B cell (primary cell): ENCODE data around the gene NEO1. TPM values are rescaled to one million over a fixed set of nuclear protein-coding genes. Genes with fewer than 3 reads are reported as not detected.

Source experiments
- ATAC-seq: fragments of 200-7000 bp; cut with Tn5 transposase; one replicate; pipeline ENCODE4 v1.10.0; 2021; ENCODE audit warnings: low read depth, mild to moderate bottlenecking, moderate number of reproducible peaks, moderate library complexity
- CTCF ChIA-PET: fragments of 350-600 bp; sonication (Branson Sonifier 250); formaldehyde crosslinking; loops from one replicate; lab custom pipeline; 2021; ENCODE audit warnings: antibody characterized with exemption, inconsistent platforms; lab: Charles Lee
- POLR2A ChIA-PET: fragments of 350-600 bp; sonication (Branson Sonifier 250); formaldehyde crosslinking; loops from one replicate; lab custom pipeline; 2021; ENCODE audit warnings: antibody characterized with exemption; lab: Charles Lee
- DNase-seq: peaks from one replicate; pipeline ENCODE4 v3.0.0; 2013
- H2AFZ ChIP-seq: 2 replicates; pipeline ENCODE4 v1.6.1; 2012; ENCODE audit warnings: mild to moderate bottlenecking, low read depth, low read length; ENCODE audit not compliant: insufficient read depth, poor library complexity, severe bottlenecking
- H3K27ac ChIP-seq, 2 donors: 1 replicate in 1 of 2; 2 replicates in 1 of 2; pipeline ENCODE4 v1.5.1; 2012 to 2013; ENCODE audit warnings: low read length in 2 of 2, mild to moderate bottlenecking in 2 of 2, moderate library complexity in 1 of 2
- H3K27me3 ChIP-seq, 4 experiments: fragments of 200-600 bp in 1 of 4; sonication (generic) in 1 of 4; replicated peaks in 1 of 4; 1 replicate in 2 of 4; 2 replicates in 2 of 4; pipeline versions ENCODE4 v1.6.1 to v1.7.0; 2013 to 2016; ENCODE audit warnings: low read length in 3 of 4, mild to moderate bottlenecking in 2 of 4, mixed read lengths in 1 of 4, moderate library complexity in 1 of 4; ENCODE audit not compliant: insufficient read depth in 4 of 4, control insufficient read depth in 3 of 4; ENCODE audit errors: control extremely low read depth in 1 of 4
- H3K36me3 ChIP-seq, 2 experiments: replicated peaks in 1 of 2; 1 replicate in 1 of 2; 2 replicates in 1 of 2; pipeline versions ENCODE4 v1.6.1 to v1.7.1; 2013; ENCODE audit warnings: low read length in 1 of 2; ENCODE audit not compliant: insufficient read depth in 2 of 2, control insufficient read depth in 1 of 2; ENCODE audit errors: control extremely low read depth in 1 of 2, extremely low read depth in 1 of 2
- H3K4me1 ChIP-seq, 2 donors: fragments of 200-600 bp in 1 of 2; sonication (generic) in 1 of 2; 1 replicate in 1 of 2; 2 replicates in 1 of 2; pipeline versions ENCODE4 v1.5.1 to v1.6.1; 2013 to 2017; ENCODE audit warnings: low read length in 2 of 2; ENCODE audit not compliant: control insufficient read depth in 2 of 2, insufficient read depth in 2 of 2
- H3K4me2 ChIP-seq: replicated peaks from 2 replicates; pipeline ENCODE3; 2012; ENCODE audit warnings: mild to moderate bottlenecking, low read depth, low read length; ENCODE audit not compliant: poor library complexity, severe bottlenecking
- H3K4me3 ChIP-seq, 5 experiments: fragments of 200-600 bp in 1 of 5; sonication (generic) in 1 of 5; 1 replicate in 3 of 5; 2 replicates in 2 of 5; pipeline versions ENCODE4 v1.5.1 to v1.7.0; 2011 to 2016; ENCODE audit warnings: low read length in 4 of 5, mild to moderate bottlenecking in 4 of 5, low read depth in 2 of 5, control low read depth in 1 of 5, moderate library complexity in 1 of 5; ENCODE audit not compliant: insufficient read depth in 1 of 5; ENCODE audit errors: control extremely low read depth in 1 of 5, extremely low read depth in 1 of 5
- H3K79me2 ChIP-seq: fragments of 200-600 bp; sonication (generic); one replicate; pipeline ENCODE4 v1.6.0; 2016; ENCODE audit warnings: low read length; ENCODE audit not compliant: control insufficient read depth, insufficient read depth
- H3K9ac ChIP-seq: fragments of 200-600 bp; sonication (generic); 2 replicates; pipeline ENCODE4 v1.6.1; 2017; ENCODE audit warnings: mild to moderate bottlenecking, low read length, moderate library complexity
- H3K9me3 ChIP-seq, 3 donors: one replicate each; pipeline versions ENCODE4 v1.6.1 to v1.7.1; 2013; ENCODE audit warnings: low read length in 2 of 3; ENCODE audit not compliant: control insufficient read depth in 2 of 3, insufficient read depth in 1 of 3; ENCODE audit errors: control extremely low read depth in 1 of 3
- H4K20me1 ChIP-seq: 2 replicates; pipeline ENCODE4 v1.6.0; 2012; ENCODE audit warnings: mild to moderate bottlenecking, low read length; ENCODE audit not compliant: insufficient read depth, control insufficient read depth, poor library complexity, severe bottlenecking
- H3K27ac Mint-ChIP-seq: one replicate; pipeline ENCODE4 v1.8.0; 2021; ENCODE audit warnings: mixed read lengths
- H3K27me3 Mint-ChIP-seq: one replicate; pipeline ENCODE4 v1.8.0; 2021; ENCODE audit warnings: mixed read lengths
- H3K4me1 Mint-ChIP-seq: one replicate; pipeline ENCODE4 v1.8.0; 2021; ENCODE audit warnings: mixed read lengths
- H3K4me3 Mint-ChIP-seq: one replicate; pipeline ENCODE4 v1.8.0; 2021; ENCODE audit warnings: mixed read lengths
- H3K9me3 Mint-ChIP-seq: one replicate; pipeline ENCODE4 v1.8.0; 2022; ENCODE audit warnings: mixed read lengths; ENCODE audit not compliant: insufficient read depth
- EZH2 ChIP-seq: IDR thresholded peaks from 2 replicates; pipeline ENCODE4 v1.6.1; 2012; ENCODE audit warnings: borderline replicate concordance, low read depth, mild to moderate bottlenecking, moderate library complexity, low read length; ENCODE audit not compliant: insufficient read depth, poor library complexity, severe bottlenecking
- WGBS: methylation state at CpG from one replicate; pipeline ENCODE4 v1.1.5; 2013; ENCODE audit warnings: missing lambda C conversion rate; ENCODE audit not compliant: insufficient coverage; 5-methylcytosine and 5-hydroxymethylcytosine counted together
- intact Hi-C: fragments of 100-400 bp; cut with micrococcal nuclease; formaldehyde crosslinking; loops from one replicate; pipeline ENCODE4 v1.10.0; 2022
- polyA plus RNA-seq: library from polyadenylated mRNA; depleted of rRNA; stranded (reverse); fragments of >200 nt; gene quantifications from 2 replicates; pipeline ENCODE4 v1.2.3, GENCODE V29; 2012
- total RNA-seq, 2 donors: library from RNA; stranded (reverse); fragments of 120-200 nt in 1 of 2; gene quantifications; 1 replicate in 1 of 2; 2 replicates in 1 of 2; pipeline versions ENCODE4 v1.2.3 to v1.2.4, GENCODE V29; 2013 to 2022
- TF ChIP-seq, protein P1 (sequence below): fragments of 200-600 bp; IDR thresholded peaks from one replicate; pipeline ENCODE4 v1.8.0; 2022; ENCODE audit warnings: antibody characterized with exemption, mild to moderate bottlenecking

The NEO1 gene
- total and polyA plus RNA-seq, 2 donors (not counting 1 experiment from before 2014, with no cell fraction given), result 1.3 to 3.9 TPM

DNA sequence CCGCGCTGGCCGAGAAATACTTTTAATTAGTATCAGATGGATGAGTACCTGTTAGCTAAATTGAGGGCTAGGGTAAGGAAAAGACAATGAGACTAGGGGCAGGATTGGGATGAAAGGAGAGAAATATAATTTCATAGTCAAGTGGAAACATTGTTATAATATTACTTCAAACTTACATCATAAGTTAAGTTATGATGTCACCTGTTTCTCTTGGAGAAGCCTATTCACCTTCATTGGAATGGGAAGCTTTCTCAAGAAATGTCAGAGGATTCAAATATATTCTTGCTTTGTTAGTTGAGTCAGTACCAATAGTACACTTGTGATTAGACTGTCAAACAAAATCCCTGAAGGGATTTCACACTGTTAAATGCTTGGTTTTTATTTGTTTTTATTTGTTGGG is 116.2 kb downstream of the NEO1 start:
- H3K9ac ChIP-seq, result no peak overlapping the region
- no peak overlapping the region for H3K4me3 ChIP-seq
- H3K79me2 ChIP-seq, result no peaks in the 10 kb centered on the region
- no peak overlapping the region for H2AFZ ChIP-seq
- intact Hi-C loops, result no loop called here
- ATAC-seq (no peak), DNase-seq (no peak)
- no peaks in the 10 kb centered on the region for H3K36me3 ChIP-seq
- peaks cover 11% of the 10 kb centered on the region for H3K9me3 Mint-ChIP-seq
- no peaks in the 10 kb centered on the region for H3K4me1 ChIP-seq
- H3K4me3 Mint-ChIP-seq, result no peak overlapping the region
- no peak overlapping the region for H3K4me2 ChIP-seq
- H3K27me3 ChIP-seq, result no peaks in the 10 kb centered on the region
- TF ChIP-seq, protein P1, sequence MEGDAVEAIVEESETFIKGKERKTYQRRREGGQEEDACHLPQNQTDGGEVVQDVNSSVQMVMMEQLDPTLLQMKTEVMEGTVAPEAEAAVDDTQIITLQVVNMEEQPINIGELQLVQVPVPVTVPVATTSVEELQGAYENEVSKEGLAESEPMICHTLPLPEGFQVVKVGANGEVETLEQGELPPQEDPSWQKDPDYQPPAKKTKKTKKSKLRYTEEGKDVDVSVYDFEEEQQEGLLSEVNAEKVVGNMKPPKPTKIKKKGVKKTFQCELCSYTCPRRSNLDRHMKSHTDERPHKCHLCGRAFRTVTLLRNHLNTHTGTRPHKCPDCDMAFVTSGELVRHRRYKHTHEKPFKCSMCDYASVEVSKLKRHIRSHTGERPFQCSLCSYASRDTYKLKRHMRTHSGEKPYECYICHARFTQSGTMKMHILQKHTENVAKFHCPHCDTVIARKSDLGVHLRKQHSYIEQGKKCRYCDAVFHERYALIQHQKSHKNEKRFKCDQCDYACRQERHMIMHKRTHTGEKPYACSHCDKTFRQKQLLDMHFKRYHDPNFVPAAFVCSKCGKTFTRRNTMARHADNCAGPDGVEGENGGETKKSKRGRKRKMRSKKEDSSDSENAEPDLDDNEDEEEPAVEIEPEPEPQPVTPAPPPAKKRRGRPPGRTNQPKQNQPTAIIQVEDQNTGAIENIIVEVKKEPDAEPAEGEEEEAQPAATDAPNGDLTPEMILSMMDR, result no peak
- no peak for TF ChIP-seq EZH2
- ChIA-PET CTCF (no interaction called here), POLR2A (no interaction called here)
- H3K27me3 Mint-ChIP-seq, result peaks cover 17% of the 10 kb centered on the region
- H3K27ac Mint-ChIP-seq, result no peak overlapping the region
- H3K27ac ChIP-seq, result no peak overlapping the region
- H3K9me3 ChIP-seq, result peaks cover 0 to 11% (median 0%) of the 10 kb centered on the region in 3 donors
- no peaks in the 10 kb centered on the region for H4K20me1 ChIP-seq
- 93% methylated on average over 3 of the region's 3 CpGs for WGBS
- no peaks in the 10 kb centered on the region for H3K4me1 Mint-ChIP-seq

DNA sequence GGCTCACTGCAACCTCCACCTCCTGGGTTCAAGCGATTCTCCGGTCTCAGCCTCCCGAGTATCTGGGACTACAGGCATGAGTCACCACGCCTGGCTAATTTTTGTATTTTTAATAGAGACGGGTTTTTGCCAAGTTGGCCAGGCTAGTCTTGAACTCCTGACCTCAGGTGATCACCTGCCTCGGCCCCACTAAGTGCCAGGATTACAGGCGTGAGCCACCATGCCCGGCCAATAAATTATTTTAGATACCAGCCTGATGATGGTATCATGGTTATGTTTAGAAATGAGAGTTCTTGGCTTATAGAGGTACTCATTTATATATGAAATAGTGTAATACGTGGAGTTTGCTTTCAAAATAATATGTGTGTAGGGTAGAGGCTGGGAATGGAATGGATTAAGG is 119.4 kb downstream of the NEO1 start:
- intact Hi-C loops, result no loop called here
- H3K27ac Mint-ChIP-seq, result no peak overlapping the region

More for the DNA sequence above, 119.4 kb downstream of the NEO1 start:
- Histone ChIP-seq H4K20me1 (no peaks in the 10 kb centered on the region), H3K9me3 (no peaks in the 10 kb centered on the region), H3K79me2 (no peaks in the 10 kb centered on the region), H2AFZ (no peak overlapping the region), H3K36me3 (no peaks in the 10 kb centered on the region), H3K27ac (no peak overlapping the region), H3K9ac (no peak overlapping the region), H3K4me3 (no peak overlapping the region), H3K27me3 (no peaks in the 10 kb centered on the region), H3K4me1 (no peaks in the 10 kb centered on the region), H3K4me2 (no peak overlapping the region)
- CTCF ChIA-PET, result no interaction called here
- Mint-ChIP-seq H3K4me1 (no peaks in the 10 kb centered on the region), H3K4me3 (no peak overlapping the region), H3K9me3 (no peaks in the 10 kb centered on the region), H3K27me3 (peaks cover 7% of the 10 kb centered on the region)
- POLR2A ChIA-PET, result no interaction called here
- WGBS, result 84% methylated on average over 9 of the region's 9 CpGs
- TF ChIP-seq EZH2, result no peak
- TF ChIP-seq, protein P1, result no peak
- ATAC-seq (no peak), DNase-seq (no peak)
